Sigmoid colon (tissue), 4 donors: ENCODE data around the gene TBC1D19.

Source experiments
- CTCF ChIP-seq, 4 experiments: fragments of 450-650 bp in 3 of 4; fragments of 200-600 bp in 1 of 4; IDR thresholded peaks; one replicate each; pipeline ENCODE4 v1.5.1; 2016 to 2019; ENCODE audit warnings: antibody characterized with exemption in 4 of 4, mild to moderate bottlenecking in 3 of 4, moderate library complexity in 2 of 4
- EP300 ChIP-seq, 4 donors: sonication (generic); formaldehyde crosslinking; IDR thresholded peaks; one replicate each; pipeline ENCODE4 v1.6.1; 2017; ENCODE audit warnings: antibody characterized with exemption in 4 of 4
- POLR2A ChIP-seq, 2 donors: fragments of 450-650 bp; IDR thresholded peaks; one replicate each; pipeline ENCODE4 v1.6.1; 2016; ENCODE audit warnings: antibody characterized with exemption in 2 of 2, mild to moderate bottlenecking in 2 of 2, moderate library complexity in 2 of 2
- POLR2AphosphoS5 ChIP-seq, 4 donors: sonication (generic); formaldehyde crosslinking; IDR thresholded peaks; one replicate each; pipeline ENCODE4 v1.6.1; 2017; ENCODE audit warnings: antibody characterized with exemption in 4 of 4

- TF ChIP-seq CTCF (IDR thresholded peaks at IDR 0.05) (no peak), POLR2AphosphoS5 (IDR thresholded peaks at IDR 0.05) (no peak), POLR2A (IDR thresholded peaks at IDR 0.05) (no peak), EP300 (IDR thresholded peaks at IDR 0.05) (no peak)
These were observed 207.5 kb downstream of the TBC1D19 start for GRCh38 chr4:26791346-26791745.
